Measurements from ENCODE around the gene CD34. TPM values are rescaled to one million over a fixed set of nuclear protein-coding genes. Genes with fewer than 3 reads are reported as not detected.

The CD34 gene
- total RNA-seq, 1 experiment from 2014 or later = not detected

DNA sequence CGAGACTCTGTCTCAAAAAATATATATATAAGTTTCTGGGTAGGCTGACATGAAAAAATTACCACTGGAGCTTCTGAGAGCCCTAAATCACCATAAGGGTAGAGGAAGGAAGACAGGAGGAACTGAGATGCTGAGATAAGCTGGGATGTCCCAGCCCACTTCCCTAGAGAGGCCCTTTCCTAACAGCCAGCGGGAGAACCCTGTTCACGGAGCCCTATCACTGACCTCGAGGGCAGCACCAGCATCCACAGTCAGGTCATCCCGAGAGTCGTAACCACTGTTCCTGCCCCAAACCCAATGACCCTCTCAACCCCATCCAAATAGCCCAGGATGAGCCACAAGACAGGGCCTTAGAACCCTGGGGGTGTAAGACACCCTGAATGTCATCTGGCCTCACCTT lies 77.5 kb downstream of the CD34 start:
- POLR2A ChIA-PET (ENCODE audit: low non-redundant PET) = no interaction called here
- H3K36me3 ChIP-seq (ENCODE audit: insufficient read depth, low read length, poor library complexity, severe bottlenecking) = no peaks in the 10 kb centered on the region
- H3K4me3 ChIP-seq (ENCODE audit: low read depth, low read length, poor library complexity, severe bottlenecking) = no peak overlapping the region
- intact Hi-C loops (cut with micrococcal nuclease; ENCODE audit: unreplicated experiment) = no loop called here
- H3K4me1 ChIP-seq (ENCODE audit: insufficient read depth, low read length, poor library complexity, severe bottlenecking) = no peaks in the 10 kb centered on the region
- H3K9me3 ChIP-seq (ENCODE audit: low read depth, low read length, poor library complexity, severe bottlenecking) = no peaks in the 10 kb centered on the region
- CTCF ChIA-PET = interaction anchor here (0.7 kb wide), 1 partner anchor 130 kb away, joined by 4 read pairs; no protein-coding TSS in a partner anchor
- no peak for DNase-seq (ENCODE audit: low spot score)
- no TSS peak for BruUV-seq (replicated peaks)
- TF ChIP-seq, protein P1, sequence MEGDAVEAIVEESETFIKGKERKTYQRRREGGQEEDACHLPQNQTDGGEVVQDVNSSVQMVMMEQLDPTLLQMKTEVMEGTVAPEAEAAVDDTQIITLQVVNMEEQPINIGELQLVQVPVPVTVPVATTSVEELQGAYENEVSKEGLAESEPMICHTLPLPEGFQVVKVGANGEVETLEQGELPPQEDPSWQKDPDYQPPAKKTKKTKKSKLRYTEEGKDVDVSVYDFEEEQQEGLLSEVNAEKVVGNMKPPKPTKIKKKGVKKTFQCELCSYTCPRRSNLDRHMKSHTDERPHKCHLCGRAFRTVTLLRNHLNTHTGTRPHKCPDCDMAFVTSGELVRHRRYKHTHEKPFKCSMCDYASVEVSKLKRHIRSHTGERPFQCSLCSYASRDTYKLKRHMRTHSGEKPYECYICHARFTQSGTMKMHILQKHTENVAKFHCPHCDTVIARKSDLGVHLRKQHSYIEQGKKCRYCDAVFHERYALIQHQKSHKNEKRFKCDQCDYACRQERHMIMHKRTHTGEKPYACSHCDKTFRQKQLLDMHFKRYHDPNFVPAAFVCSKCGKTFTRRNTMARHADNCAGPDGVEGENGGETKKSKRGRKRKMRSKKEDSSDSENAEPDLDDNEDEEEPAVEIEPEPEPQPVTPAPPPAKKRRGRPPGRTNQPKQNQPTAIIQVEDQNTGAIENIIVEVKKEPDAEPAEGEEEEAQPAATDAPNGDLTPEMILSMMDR (conservative IDR thresholded peaks at IDR 0.05; ENCODE audit: low read depth, low read length) = no peak
- no peak for TF ChIP-seq EZH2 (IDR thresholded peaks at IDR 0.05; ENCODE audit: borderline replicate concordance, low read depth, low read length, poor library complexity, severe bottlenecking)
- H3K27ac ChIP-seq (ENCODE audit: low read depth, low read length, poor library complexity, severe bottlenecking) = no peak overlapping the region
- no peaks in the 10 kb centered on the region for H3K27me3 ChIP-seq (replicated peaks; ENCODE audit: insufficient read depth, low read depth, low read length, poor library complexity)

- DNase-seq (ENCODE audit: low spot score) = no peak
- Histone ChIP-seq H3K9me3 (ENCODE audit: low read depth, low read length, poor library complexity, severe bottlenecking) (no peaks in the 10 kb centered on the region), H3K27me3 (replicated peaks; ENCODE audit: insufficient read depth, low read depth, low read length, poor library complexity) (no peaks in the 10 kb centered on the region), H3K4me3 (ENCODE audit: low read depth, low read length, poor library complexity, severe bottlenecking) (no peak overlapping the region), H3K4me1 (ENCODE audit: insufficient read depth, low read length, poor library complexity, severe bottlenecking) (no peaks in the 10 kb centered on the region), H3K36me3 (ENCODE audit: insufficient read depth, low read length, poor library complexity, severe bottlenecking) (no peaks in the 10 kb centered on the region), H3K27ac (ENCODE audit: low read depth, low read length, poor library complexity, severe bottlenecking) (no peak overlapping the region)
- intact Hi-C loops (cut with micrococcal nuclease; ENCODE audit: unreplicated experiment) = no loop called here
- CTCF ChIA-PET = no interaction called here
- TF ChIP-seq EZH2 (IDR thresholded peaks at IDR 0.05; ENCODE audit: borderline replicate concordance, low read depth, low read length, poor library complexity, severe bottlenecking) = no peak
- TF ChIP-seq, protein P1 (conservative IDR thresholded peaks at IDR 0.05; ENCODE audit: low read depth, low read length) = no peak
- no TSS peak for BruUV-seq (replicated peaks)
- POLR2A ChIA-PET (ENCODE audit: low non-redundant PET) = no interaction called here
These were observed 78.1 kb downstream of the CD34 start for GRCh38 chr1:207832796-207833195.

- H3K36me3 ChIP-seq (ENCODE audit: insufficient read depth, low read length, poor library complexity, severe bottlenecking) = no peaks in the 10 kb centered on the region
- H3K9me3 ChIP-seq (ENCODE audit: low read depth, low read length, poor library complexity, severe bottlenecking) = no peaks in the 10 kb centered on the region
- H3K4me3 ChIP-seq (ENCODE audit: low read depth, low read length, poor library complexity, severe bottlenecking) = no peak overlapping the region
- ChIA-PET CTCF (no interaction called here), POLR2A (ENCODE audit: low non-redundant PET) (no interaction called here)
- H3K4me1 ChIP-seq (ENCODE audit: insufficient read depth, low read length, poor library complexity, severe bottlenecking) = no peaks in the 10 kb centered on the region
- intact Hi-C loops (cut with micrococcal nuclease; ENCODE audit: unreplicated experiment) = no loop called here
- DNase-seq (ENCODE audit: low spot score) = no peak
- H3K27me3 ChIP-seq (replicated peaks; ENCODE audit: insufficient read depth, low read depth, low read length, poor library complexity) = no peaks in the 10 kb centered on the region
- BruUV-seq (replicated peaks) = no TSS peak
- no peak for TF ChIP-seq EZH2 (IDR thresholded peaks at IDR 0.05; ENCODE audit: borderline replicate concordance, low read depth, low read length, poor library complexity, severe bottlenecking)
- TF ChIP-seq, protein P1 (conservative IDR thresholded peaks at IDR 0.05; ENCODE audit: low read depth, low read length) = no peak
- no peak overlapping the region for H3K27ac ChIP-seq (ENCODE audit: low read depth, low read length, poor library complexity, severe bottlenecking)
These were observed 79.2 kb downstream of the CD34 start for GRCh38 chr1:207831517-207832327.

Other genes starting within 250 kb of the CD34 start
- 91.4 and 94.8 TPM in 2 replicates for gene CD46, start 159.1 kb downstream of the CD34 start, total RNA-seq (2021)

All from A673 (cell line).